Immature natural killer cell (primary cell): ENCODE measurements around the gene MIPEP. TPM values are rescaled to one million over a fixed set of nuclear protein-coding genes. Genes with fewer than 3 reads are reported as not detected.
A peak's percentile ranks its signal among the peaks of the same experiment; 100 is the strongest.

Source experiments
- DNase-seq, 3 donors: peaks; one replicate each; pipeline ENCODE4 v3.0.0; 2022; ENCODE audit warnings: mixed read lengths in 1 of 3
- H3K27ac Mint-ChIP-seq, 6 donors: one replicate each; pipeline ENCODE4 v1.8.0; 2020; ENCODE audit warnings: mixed read lengths in 6 of 6, mild to moderate bottlenecking in 5 of 6, inconsistent platforms in 4 of 6, moderate library complexity in 3 of 6
- H3K27me3 Mint-ChIP-seq, 3 donors: one replicate each; pipeline ENCODE4 v1.8.0; 2020 to 2021; ENCODE audit warnings: low read depth in 3 of 3, mild to moderate bottlenecking in 3 of 3, mixed read lengths in 3 of 3, moderate library complexity in 3 of 3, inconsistent platforms in 1 of 3
- H3K36me3 Mint-ChIP-seq, 3 donors: one replicate each; pipeline ENCODE4 v1.8.0; 2020; ENCODE audit warnings: mixed read lengths in 3 of 3, inconsistent platforms in 2 of 3, mild to moderate bottlenecking in 2 of 3
- H3K4me1 Mint-ChIP-seq, 2 donors: one replicate each; pipeline ENCODE4 v1.8.0; 2020; ENCODE audit warnings: inconsistent platforms in 2 of 2, mild to moderate bottlenecking in 2 of 2, mixed read lengths in 2 of 2, moderate library complexity in 1 of 2
- H3K4me3 Mint-ChIP-seq, 5 donors: one replicate each; pipeline ENCODE4 v1.8.0; 2020; ENCODE audit warnings: mild to moderate bottlenecking in 5 of 5, mixed read lengths in 5 of 5, inconsistent platforms in 3 of 5, moderate library complexity in 3 of 5
- H3K9me3 Mint-ChIP-seq, 6 donors: one replicate each; pipeline ENCODE4 v1.8.0; 2020; ENCODE audit warnings: mild to moderate bottlenecking in 6 of 6, mixed read lengths in 6 of 6, inconsistent platforms in 4 of 6, moderate library complexity in 3 of 6
- polyA plus RNA-seq, 3 donors: library from polyadenylated mRNA; unstranded; fragments of 300-500 nt; fragmentation: Illumina TruSeq; gene quantifications; one replicate each; pipeline ENCODE4 v1.2.3, GENCODE V29; 2021

MIPEP gene
- polyA plus RNA-seq, 3 donors from 2014 or later: 9.3 to 20.5 (median 14.3) TPM

DNA sequence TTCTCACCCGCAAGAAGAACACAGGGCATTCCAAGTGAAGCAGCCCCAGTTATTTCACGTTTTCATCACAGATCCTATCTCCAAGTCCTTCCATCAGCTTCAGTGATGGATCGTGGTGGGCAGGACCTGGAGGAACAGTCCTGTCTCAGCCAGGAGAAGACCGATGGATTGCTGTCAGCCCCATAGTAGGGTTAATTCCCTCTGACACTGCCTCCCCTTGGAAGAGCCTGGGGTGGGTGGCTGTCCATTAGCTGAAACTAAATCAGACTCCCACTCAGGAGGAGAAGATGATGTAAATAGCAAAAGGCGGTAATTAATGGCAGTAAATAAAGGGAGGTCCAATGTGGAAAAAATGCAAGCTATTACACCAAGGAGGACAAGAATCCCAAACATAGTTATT, 188.0 kb downstream of the MIPEP start:
- peaks cover 0 to 5% (median 0%) of the 10 kb centered on the region in 3 donors for H3K36me3 Mint-ChIP-seq
- no peak overlapping the region for H3K27ac Mint-ChIP-seq
- H3K27me3 Mint-ChIP-seq: peaks cover 3 to 4% (median 3%) of the 10 kb centered on the region in 3 donors
- DNase-seq: no peak
- H3K4me1 Mint-ChIP-seq: peaks cover 5 to 12% of the 10 kb centered on the region in 2 donors
- H3K4me3 Mint-ChIP-seq: no peak overlapping the region
- no peaks in the 10 kb centered on the region for H3K9me3 Mint-ChIP-seq

DNA sequence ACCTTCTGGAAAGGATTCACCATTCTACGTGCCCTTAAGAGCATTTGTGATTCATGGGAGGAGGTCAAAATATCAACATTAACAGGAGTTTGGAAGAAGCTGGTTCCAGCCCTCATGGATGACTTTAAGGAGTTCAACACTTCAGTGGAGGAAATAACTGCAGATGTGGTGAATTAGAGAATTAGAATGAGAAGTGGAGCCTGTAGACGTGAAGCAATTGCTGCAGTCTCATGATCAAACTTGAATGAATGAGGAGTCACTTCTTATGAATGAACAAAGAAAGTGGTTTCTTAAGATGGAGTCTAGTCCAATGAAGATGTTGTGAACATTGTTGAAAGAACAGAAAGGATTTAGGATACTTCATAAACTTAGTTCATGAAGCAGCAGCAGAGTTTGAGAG, 189.9 kb downstream of the MIPEP start:
- Mint-ChIP-seq H3K4me1 (peaks cover 14 to 18% of the 10 kb centered on the region in 2 donors), H3K36me3 (peaks cover 0 to 5% (median 0%) of the 10 kb centered on the region in 3 donors), H3K9me3 (no peaks in the 10 kb centered on the region), H3K4me3 (no peak overlapping the region), H3K27me3 (peaks cover 3 to 6% (median 3%) of the 10 kb centered on the region in 3 donors), H3K27ac (no peak overlapping the region)
- DNase-seq: no peak

DNA sequence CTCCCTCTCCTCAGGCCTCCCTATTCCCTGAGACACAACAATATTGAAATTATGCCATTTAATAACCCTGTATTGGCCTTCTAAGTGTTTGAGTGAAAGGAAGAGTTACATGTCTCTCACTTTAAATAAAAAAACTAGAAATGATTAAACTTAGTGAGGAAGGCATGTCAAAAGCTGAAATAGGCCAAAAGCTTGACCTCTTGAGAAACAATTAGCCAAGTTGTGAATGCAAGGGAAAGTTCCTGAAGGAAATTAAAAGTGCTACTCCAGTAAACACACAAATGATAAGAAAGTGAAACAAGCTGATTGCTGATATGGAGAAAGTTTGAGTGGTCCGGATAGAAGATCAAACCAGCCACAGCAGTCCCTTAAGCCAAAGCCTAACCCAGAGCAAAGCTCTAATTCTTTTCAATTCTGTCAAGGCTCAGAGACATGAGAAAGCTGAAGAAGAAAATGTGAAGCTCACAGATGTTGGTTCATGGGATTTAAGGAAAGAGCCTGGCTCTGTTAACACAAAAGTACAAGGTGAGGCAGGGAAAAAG, 191.4 kb downstream of the MIPEP start:
- peaks cover 14 to 18% of the 10 kb centered on the region in 2 donors for H3K4me1 Mint-ChIP-seq
- H3K27me3 Mint-ChIP-seq: peaks cover 3 to 6% (median 3%) of the 10 kb centered on the region in 3 donors
- no peaks in the 10 kb centered on the region for H3K9me3 Mint-ChIP-seq
- H3K4me3 Mint-ChIP-seq: no peak overlapping the region
- DNase-seq: no peak
- H3K36me3 Mint-ChIP-seq: peaks cover 0 to 5% (median 0%) of the 10 kb centered on the region in 3 donors
- no peak overlapping the region for H3K27ac Mint-ChIP-seq

DNA sequence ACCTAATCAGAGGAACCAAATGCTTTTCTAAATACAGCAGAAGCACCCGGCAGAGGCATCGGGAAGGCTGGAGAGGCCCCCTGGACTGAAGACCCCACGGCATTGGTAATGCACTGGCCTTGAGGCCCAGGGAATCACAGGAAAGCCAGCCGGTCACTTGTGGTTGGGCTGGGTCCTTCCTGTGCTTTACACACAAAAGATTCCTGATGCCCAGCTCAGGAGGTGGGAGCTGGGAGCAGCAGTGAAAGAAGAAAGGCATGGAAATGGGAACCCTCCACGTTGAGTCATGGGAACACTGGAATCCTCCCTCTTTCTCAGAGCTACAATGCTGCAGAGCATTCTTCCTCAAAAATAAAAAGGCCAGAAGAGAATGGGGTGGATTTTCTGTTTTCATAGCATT, 192.6 kb downstream of the MIPEP start:
- H3K4me3 Mint-ChIP-seq: peak overlapping the region in 4 of 5 donors; percentile 76 to 84 (median 78)
- peaks cover 0 to 5% (median 0%) of the 10 kb centered on the region in 3 donors for H3K36me3 Mint-ChIP-seq

DNA sequence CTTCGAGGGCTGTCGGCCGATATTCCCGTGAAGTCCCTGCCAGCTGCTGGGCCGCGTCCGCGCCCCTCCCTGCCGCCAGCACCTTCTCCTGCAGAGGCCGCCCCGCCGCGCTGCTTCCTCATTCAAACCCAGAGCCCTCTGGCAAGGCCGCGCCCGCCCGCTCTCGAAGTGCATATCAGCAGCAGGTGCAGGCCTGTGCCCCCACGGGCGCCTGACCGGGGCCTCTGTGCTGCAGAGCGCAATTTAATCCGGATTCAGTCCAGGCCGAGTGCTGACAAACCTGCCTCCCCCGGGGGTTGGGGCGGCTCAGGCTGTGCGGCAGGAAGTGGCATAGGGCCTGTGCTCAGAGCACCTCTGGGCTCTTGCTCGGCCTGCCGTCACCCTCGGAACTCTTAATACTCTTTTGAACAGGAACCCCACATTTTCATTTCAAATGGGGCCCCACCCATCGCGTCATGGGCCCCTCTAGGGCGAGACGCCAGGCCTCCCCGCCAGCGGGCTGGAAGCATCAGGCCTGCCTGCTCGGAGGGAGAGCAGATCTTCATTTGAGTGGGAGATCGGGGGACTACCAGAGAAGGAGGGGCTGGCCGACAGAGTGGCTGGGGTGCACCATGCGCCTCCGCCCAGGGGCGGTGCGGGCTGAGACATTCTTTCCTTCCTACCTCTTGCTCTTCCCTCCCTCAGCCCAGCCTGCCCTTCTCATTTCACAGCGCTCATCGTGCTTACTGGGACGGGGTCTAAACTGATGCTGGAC, 193.3 kb downstream of the MIPEP start:
- peaks cover 0 to 5% (median 0%) of the 10 kb centered on the region in 3 donors for H3K36me3 Mint-ChIP-seq
- peaks cover 3% of the 10 kb centered on the region in 3 donors for H3K27me3 Mint-ChIP-seq
- peak overlapping the region; percentile 76 to 84 (median 80) for H3K4me3 Mint-ChIP-seq
- DNase-seq: peak; percentile 56 to 65 (median 59)
- no peaks in the 10 kb centered on the region for H3K9me3 Mint-ChIP-seq
- H3K27ac Mint-ChIP-seq: peak overlapping the region; percentile 83 to 93 (median 88)
- peaks cover 14 to 18% of the 10 kb centered on the region in 2 donors for H3K4me1 Mint-ChIP-seq

More for the DNA sequence above, 192.6 kb downstream of the MIPEP start:
- H3K27me3 Mint-ChIP-seq: peaks cover 3% of the 10 kb centered on the region in 3 donors
- H3K9me3 Mint-ChIP-seq: no peaks in the 10 kb centered on the region
- peaks cover 14 to 18% of the 10 kb centered on the region in 2 donors for H3K4me1 Mint-ChIP-seq
- no peak for DNase-seq
- peak overlapping the region in 5 of 6 donors; percentile 83 to 93 (median 87) for H3K27ac Mint-ChIP-seq

DNA sequence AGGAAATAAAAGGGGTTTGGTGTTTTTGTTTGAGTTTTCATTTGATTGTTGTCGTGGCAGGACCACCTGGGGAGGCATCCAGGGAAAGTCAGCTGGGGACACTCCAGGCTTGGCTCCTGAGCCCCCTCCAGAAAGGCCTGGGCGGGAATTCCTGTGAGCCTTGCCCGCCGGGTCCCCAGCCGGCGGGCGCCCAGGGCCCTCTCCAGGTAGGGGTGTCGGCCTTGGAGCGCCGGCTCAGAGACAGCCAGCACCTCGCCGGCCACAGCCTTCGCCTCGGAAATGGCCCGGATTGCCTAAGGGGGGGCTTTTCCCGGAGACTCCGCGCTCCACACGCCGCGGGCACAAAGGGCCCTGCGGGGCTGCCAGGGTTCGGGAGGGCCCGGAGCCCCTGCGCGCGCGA, 194.0 kb downstream of the MIPEP start:
- Mint-ChIP-seq H3K9me3 (no peaks in the 10 kb centered on the region), H3K36me3 (peaks cover 0 to 5% (median 0%) of the 10 kb centered on the region in 3 donors), H3K27ac (peak overlapping the region in 2 of 6 donors; percentile 34 to 85), H3K4me3 (peak overlapping the region; percentile 2 to 75 (median 69)), H3K27me3 (peaks cover 0 to 3% (median 3%) of the 10 kb centered on the region in 3 donors), H3K4me1 (peaks cover 14 to 18% of the 10 kb centered on the region in 2 donors)
- DNase-seq: no peak

DNA sequence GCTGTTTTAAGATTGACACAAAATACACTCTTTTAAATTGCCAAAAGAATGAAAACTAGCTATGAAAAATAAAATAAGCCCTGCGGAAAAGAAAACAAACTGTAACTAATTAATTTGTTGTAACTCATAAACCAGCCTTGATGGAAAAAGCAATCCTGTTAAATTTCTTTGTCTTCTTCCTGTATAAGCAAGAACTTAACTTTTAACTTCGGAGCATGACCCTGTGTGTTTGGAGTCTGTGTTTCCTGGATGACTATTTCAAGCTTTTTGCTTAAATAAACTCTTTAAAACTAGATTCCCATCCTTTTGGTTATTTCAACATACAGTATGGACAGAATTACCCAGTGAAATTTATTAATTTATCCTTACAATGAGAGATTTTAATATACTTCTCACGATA, 196.4 kb downstream of the MIPEP start:
- no peaks in the 10 kb centered on the region for H3K9me3 Mint-ChIP-seq
- no peak overlapping the region for H3K27ac Mint-ChIP-seq
- H3K4me1 Mint-ChIP-seq: peaks cover 14 to 17% of the 10 kb centered on the region in 2 donors
- no peak overlapping the region for H3K4me3 Mint-ChIP-seq
- H3K36me3 Mint-ChIP-seq: no peaks in the 10 kb centered on the region
- no peak for DNase-seq
- H3K27me3 Mint-ChIP-seq: peaks cover 0 to 2% (median 0%) of the 10 kb centered on the region in 3 donors

DNA sequence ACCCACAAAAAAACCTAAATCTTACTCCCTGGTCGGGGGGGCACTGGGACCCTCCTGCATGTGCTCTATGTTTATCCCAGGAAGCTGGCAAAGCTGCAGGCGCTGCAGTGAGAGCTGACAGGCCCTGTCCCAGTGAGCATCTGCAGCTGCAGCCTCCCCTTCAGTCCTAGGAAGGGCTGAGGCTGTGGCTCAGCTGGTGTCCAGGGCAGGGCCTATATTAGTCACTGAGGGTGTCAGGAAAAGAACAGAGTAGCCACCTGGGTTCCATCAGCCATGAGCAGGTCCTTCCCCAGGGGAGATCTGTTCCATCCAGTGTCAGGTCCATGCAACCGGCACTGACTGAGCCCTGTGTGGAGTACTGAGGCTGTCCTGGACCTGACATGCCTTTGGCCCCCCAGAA, 198.5 kb downstream of the MIPEP start:
- H3K4me1 Mint-ChIP-seq: peaks cover under 1 to 4% of the 10 kb centered on the region in 2 donors
- no peaks in the 10 kb centered on the region for H3K36me3 Mint-ChIP-seq
- H3K27ac Mint-ChIP-seq: no peak overlapping the region
- H3K4me3 Mint-ChIP-seq: no peak overlapping the region
- H3K27me3 Mint-ChIP-seq: peaks cover 0 to 3% (median 2%) of the 10 kb centered on the region in 3 donors
- no peaks in the 10 kb centered on the region for H3K9me3 Mint-ChIP-seq
- no peak for DNase-seq

DNA sequence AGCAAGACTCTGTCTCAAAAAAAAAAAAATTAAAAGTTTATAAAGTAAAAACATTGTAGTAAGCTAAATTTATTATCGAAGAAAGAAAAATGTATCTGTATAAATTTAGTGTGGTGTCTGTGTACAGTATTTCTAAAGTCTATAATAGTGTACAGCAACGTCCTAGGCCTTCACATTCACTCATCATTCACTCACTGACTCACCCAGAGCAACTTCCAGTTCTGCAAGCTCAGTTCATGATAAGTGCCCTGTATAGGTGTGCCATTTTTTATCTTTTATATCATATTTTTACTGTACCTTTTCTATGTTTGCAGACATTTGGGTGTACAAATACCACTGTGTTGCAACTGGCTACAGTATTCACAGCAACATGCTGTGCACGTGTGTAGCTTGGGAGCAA, 200.9 kb downstream of the MIPEP start:
- peaks cover 0 to 14% (median 7%) of the 10 kb centered on the region in 6 donors for H3K9me3 Mint-ChIP-seq
- no peak overlapping the region for H3K27ac Mint-ChIP-seq
- H3K27me3 Mint-ChIP-seq: peaks cover 0 to 7% (median 6%) of the 10 kb centered on the region in 3 donors
- H3K36me3 Mint-ChIP-seq: peaks cover 0 to 3% (median 3%) of the 10 kb centered on the region in 3 donors
- H3K4me1 Mint-ChIP-seq: no peaks in the 10 kb centered on the region
- H3K4me3 Mint-ChIP-seq: no peak overlapping the region
- no peak for DNase-seq

DNA sequence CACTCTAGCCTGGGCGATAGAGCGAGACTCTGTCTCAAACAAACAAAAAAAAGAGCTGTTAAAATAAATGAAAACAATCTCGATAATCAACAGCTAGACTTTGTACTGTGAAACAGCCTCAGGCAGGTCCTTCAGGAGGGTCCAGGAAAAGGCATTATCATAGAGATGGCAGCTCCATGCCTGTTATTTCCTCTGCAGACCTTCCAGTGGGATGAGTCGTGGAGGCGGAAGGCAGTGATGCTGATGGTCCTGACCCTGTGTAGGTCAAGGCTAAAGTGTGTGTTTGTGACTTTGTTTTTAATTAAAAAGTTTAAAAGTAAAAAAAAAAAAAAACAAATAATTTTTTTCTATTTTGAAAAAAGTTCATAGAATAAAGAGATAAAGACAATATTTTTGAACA, 201.6 kb downstream of the MIPEP start:
- peaks cover 0 to 3% (median 3%) of the 10 kb centered on the region in 3 donors for H3K36me3 Mint-ChIP-seq
- H3K4me1 Mint-ChIP-seq: no peaks in the 10 kb centered on the region
- H3K27me3 Mint-ChIP-seq: peaks cover 0 to 7% (median 6%) of the 10 kb centered on the region in 3 donors
- H3K27ac Mint-ChIP-seq: no peak overlapping the region
- no peak overlapping the region for H3K4me3 Mint-ChIP-seq
- H3K9me3 Mint-ChIP-seq: peaks cover 0 to 14% (median 7%) of the 10 kb centered on the region in 6 donors
- DNase-seq: no peak

DNA sequence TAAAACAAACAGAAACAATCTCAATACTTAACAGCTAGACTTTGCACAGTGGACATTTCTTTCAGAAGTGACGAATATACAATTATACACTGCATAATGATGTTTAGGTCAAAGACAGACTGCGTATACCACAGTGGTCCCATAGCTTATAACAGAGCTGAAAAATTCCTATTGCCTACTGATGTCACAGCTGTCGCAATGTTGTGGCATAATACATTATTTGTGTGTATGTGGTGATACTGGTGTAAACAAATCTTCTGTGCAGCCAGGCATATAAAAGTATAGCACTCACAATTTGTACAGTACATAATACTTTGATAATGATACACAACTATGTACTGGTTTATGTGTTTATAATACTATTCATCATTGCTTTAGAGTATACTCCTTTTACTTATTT, 202.3 kb downstream of the MIPEP start:
- H3K4me3 Mint-ChIP-seq: no peak overlapping the region
- H3K27ac Mint-ChIP-seq: no peak overlapping the region
- H3K27me3 Mint-ChIP-seq: peaks cover 0 to 7% (median 6%) of the 10 kb centered on the region in 3 donors
- no peak for DNase-seq
- peaks cover 0 to 3% (median 3%) of the 10 kb centered on the region in 3 donors for H3K36me3 Mint-ChIP-seq
- peaks cover 0 to 14% (median 7%) of the 10 kb centered on the region in 6 donors for H3K9me3 Mint-ChIP-seq
- H3K4me1 Mint-ChIP-seq: no peaks in the 10 kb centered on the region

DNA sequence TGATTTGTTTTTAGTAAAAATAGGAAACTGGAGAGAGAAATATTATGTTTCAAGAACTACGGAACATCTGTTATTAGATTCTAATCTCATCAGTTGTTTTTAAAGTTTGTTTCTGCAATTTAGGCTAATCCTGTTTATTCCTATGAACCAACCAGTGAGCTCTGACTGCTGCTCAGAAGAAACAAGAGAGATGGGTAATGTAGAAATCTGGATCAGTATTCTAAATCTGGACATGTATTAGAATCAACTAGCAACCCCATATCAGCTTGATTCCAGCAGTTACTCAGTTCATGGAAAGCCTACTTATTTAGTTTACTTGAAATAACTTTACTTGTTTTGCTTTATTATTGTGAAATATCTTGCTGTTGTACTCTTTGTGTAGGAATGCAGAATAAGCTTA, 203.8 kb downstream of the MIPEP start:
- Mint-ChIP-seq H3K36me3 (peaks cover 0 to 3% (median 3%) of the 10 kb centered on the region in 3 donors), H3K4me1 (no peaks in the 10 kb centered on the region), H3K27ac (no peak overlapping the region), H3K4me3 (no peak overlapping the region), H3K9me3 (peaks cover 0 to 14% (median 7%) of the 10 kb centered on the region in 6 donors), H3K27me3 (peaks cover 5 to 9% (median 6%) of the 10 kb centered on the region in 3 donors)
- DNase-seq: no peak

DNA sequence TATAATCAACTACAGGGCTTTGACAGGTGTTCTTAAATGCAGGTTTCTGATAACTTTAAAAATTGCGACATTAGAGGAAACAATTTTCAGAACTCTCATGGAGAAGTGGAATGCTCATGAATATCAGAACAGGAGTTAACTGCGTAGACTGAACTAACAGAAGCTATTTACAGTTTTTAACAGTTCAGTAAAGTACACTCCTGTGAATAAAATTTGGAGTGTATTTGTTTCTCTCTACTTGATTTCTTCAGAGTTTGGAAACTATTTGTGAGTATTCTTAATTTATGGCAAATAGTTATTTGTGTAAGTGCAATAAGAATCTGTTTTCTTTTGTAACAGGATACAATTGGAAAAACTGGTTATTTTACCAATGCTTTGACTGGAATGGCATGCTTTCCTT, 204.6 kb downstream of the MIPEP start:
- Mint-ChIP-seq H3K9me3 (peaks cover 0 to 14% (median 7%) of the 10 kb centered on the region in 6 donors), H3K27me3 (peaks cover 5 to 9% (median 6%) of the 10 kb centered on the region in 3 donors), H3K36me3 (peaks cover 0 to 3% (median 3%) of the 10 kb centered on the region in 3 donors), H3K4me1 (no peaks in the 10 kb centered on the region), H3K27ac (no peak overlapping the region), H3K4me3 (no peak overlapping the region)
- DNase-seq: no peak

DNA sequence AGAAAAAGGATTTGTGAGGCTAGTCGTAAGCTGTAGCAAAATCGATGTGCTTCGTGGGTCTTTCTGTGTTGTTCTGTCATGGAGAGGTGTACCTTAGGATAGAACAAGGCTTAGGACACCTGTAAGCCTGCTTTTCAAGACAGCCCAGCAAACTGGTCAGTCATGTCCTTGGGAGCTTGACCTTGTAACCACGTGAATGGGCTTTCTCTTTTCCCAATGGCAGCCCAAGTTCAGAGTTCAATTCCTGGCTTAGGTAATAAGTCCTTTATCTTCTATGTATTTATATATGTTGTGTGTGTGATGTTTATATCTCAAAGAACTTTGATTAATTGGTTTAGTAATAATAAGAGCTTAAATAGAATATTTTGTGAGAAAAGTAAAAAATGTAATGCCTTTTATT, 206.1 kb downstream of the MIPEP start:
- peaks cover 5 to 9% (median 6%) of the 10 kb centered on the region in 3 donors for H3K27me3 Mint-ChIP-seq
- peaks cover 0 to 3% (median 3%) of the 10 kb centered on the region in 3 donors for H3K36me3 Mint-ChIP-seq
- H3K4me3 Mint-ChIP-seq: no peak overlapping the region
- H3K9me3 Mint-ChIP-seq: peaks cover 0 to 14% (median 7%) of the 10 kb centered on the region in 6 donors
- no peak for DNase-seq
- no peak overlapping the region for H3K27ac Mint-ChIP-seq
- H3K4me1 Mint-ChIP-seq: no peaks in the 10 kb centered on the region
